K562 (cell line): ENCODE results near the gene GPX7. TPM values are rescaled to one million over a fixed set of nuclear protein-coding genes. Genes with fewer than 3 reads are reported as not detected.

Experiments used
- ATAC-seq: fragments of 200-7000 bp; cut with Tn5 transposase; 3 replicates; pipeline ENCODE4 v1.9.1; 2020; ENCODE audit warnings: moderate library complexity
- BruUV-seq: library from RNA; stranded (reverse); fragments of 400-500 nt; replicated peaks from 2 replicates; lab custom pipeline; 2021; lab: Mats Ljungman, UMichigan
- CTCF ChIA-PET: fragments of 300-600 bp; formaldehyde crosslinking; extraction: SDS; loops from one replicate; lab custom pipeline; 2021; ENCODE audit warnings: low intra/inter-chr PET ratio; lab: Yijun Ruan, JAX
- POLR2A ChIA-PET: fragments of 300-600, 350-650 bp; sonication (Branson Sonifier 250); formaldehyde crosslinking; extraction: SDS; loops from one replicate; lab custom pipeline; 2021; ENCODE audit warnings: antibody characterized with exemption, inconsistent platforms; lab: Yijun Ruan, JAX
- DNase-seq, 4 experiments: peaks; one replicate each; pipeline versions ENCODE4 v3.0.0 to v3.0.0-alpha.2; 2011 to 2018; ENCODE audit warnings: low spot score in 3 of 4, mixed read lengths in 3 of 4; ENCODE audit errors: extremely low read depth in 1 of 4
- FAIRE-seq: peaks from 2 replicates; lab custom pipeline; 2011; peaks lifted over from hg19 to GRCh38; lab: Jason Lieb, UNC
- H2AFZ ChIP-seq: 2 replicates; pipeline ENCODE4 v1.6.0; 2011; ENCODE audit warnings: low read depth, low read length, control low read depth, inconsistent platforms
- H3K27ac ChIP-seq: fragments of 200-600 bp; 3 replicates; pipeline ENCODE4 v1.8.0; 2011; ENCODE audit warnings: low read depth, mild to moderate bottlenecking, control low read depth, inconsistent platforms, low read length, moderate library complexity, mixed read lengths; ENCODE audit errors: extremely low read depth
- H3K27me3 ChIP-seq, 2 experiments: fragments of 300-600 bp in 1 of 2; 2 replicates in 1 of 2; 3 replicates in 1 of 2; pipeline versions ENCODE4 v1.6.0 to v1.8.0; 2011; ENCODE audit warnings: inconsistent platforms in 2 of 2, low read length in 2 of 2, mild to moderate bottlenecking in 1 of 2, mixed read lengths in 1 of 2, moderate library complexity in 1 of 2; ENCODE audit not compliant: control insufficient read depth in 2 of 2, insufficient read depth in 2 of 2
- H3K36me3 ChIP-seq: fragments of 300-600 bp; 3 replicates; pipeline ENCODE4 v1.8.0; 2011; ENCODE audit warnings: mild to moderate bottlenecking, low read length, inconsistent platforms; ENCODE audit not compliant: control insufficient read depth, insufficient read depth
- H3K4me1 ChIP-seq, 2 experiments: fragments of 200-600 bp in 1 of 2; replicated peaks in 1 of 2; 2 replicates in 1 of 2; 3 replicates in 1 of 2; pipeline versions ENCODE4 v1.5.1 to v1.8.0; 2011; ENCODE audit warnings: inconsistent platforms in 2 of 2, low read length in 2 of 2, mild to moderate bottlenecking in 1 of 2, mixed read lengths in 1 of 2, moderate library complexity in 1 of 2; ENCODE audit not compliant: control insufficient read depth in 2 of 2, insufficient read depth in 2 of 2
- H3K4me2 ChIP-seq: 2 replicates; pipeline ENCODE4 v1.6.1; 2011; ENCODE audit warnings: low read length, control low read depth, inconsistent platforms, mixed read lengths; ENCODE audit not compliant: insufficient read depth
- H3K4me3 ChIP-seq: fragments of 200-600 bp; sonication (generic), shearing (Covaris generic); 2 replicates; pipeline ENCODE4 v1.5.1; 2016; ENCODE audit warnings: control low read depth, inconsistent platforms
- H3K79me2 ChIP-seq: fragments of 200-600 bp; 3 replicates; pipeline ENCODE4 v1.8.0; 2011; ENCODE audit warnings: low read length, inconsistent platforms; ENCODE audit not compliant: control insufficient read depth, insufficient read depth
- H3K9ac ChIP-seq, 2 experiments: 2 replicates each; pipeline versions ENCODE4 v1.6.0 to v1.6.1; 2011; ENCODE audit warnings: low read depth in 2 of 2, low read length in 2 of 2, control low read depth in 1 of 2, inconsistent platforms in 1 of 2, mild to moderate bottlenecking in 1 of 2, mixed read lengths in 1 of 2; ENCODE audit not compliant: insufficient read depth in 1 of 2
- H3K9me1 ChIP-seq: one replicate; pipeline ENCODE4 v1.6.0; 2011; ENCODE audit warnings: inconsistent platforms, mild to moderate bottlenecking, low read length, moderate library complexity; ENCODE audit not compliant: control insufficient read depth, insufficient read depth
- H3K9me3 ChIP-seq: replicated peaks from 2 replicates; pipeline ENCODE4 v1.5.1; 2011; ENCODE audit warnings: low read depth, low read length, inconsistent platforms; ENCODE audit not compliant: control insufficient read depth, insufficient read depth
- H4K20me1 ChIP-seq: replicated peaks from 2 replicates; pipeline ENCODE4 v1.6.1; 2011; ENCODE audit warnings: low read length, inconsistent platforms, mixed read lengths; ENCODE audit not compliant: control insufficient read depth, insufficient read depth
- ARNT ChIP-seq, 2 experiments: fragments of 450-650 bp; IDR thresholded peaks; 2 replicates each; pipeline ENCODE4 v1.6.1; 2016; ENCODE audit warnings: mild to moderate bottlenecking in 1 of 2
- BRD9 ChIP-seq: fragments of 450-650 bp; IDR thresholded peaks from 2 replicates; pipeline ENCODE4 v1.6.1; 2018; ENCODE audit warnings: low read depth; ENCODE audit not compliant: partially characterized antibody
- C11orf30 ChIP-seq: fragments of 450-650 bp; IDR thresholded peaks from 2 replicates; pipeline ENCODE4 v1.6.1; 2016; ENCODE audit warnings: low read depth, mild to moderate bottlenecking
- CBX5 ChIP-seq: IDR thresholded peaks from 2 replicates; pipeline ENCODE4 v1.6.1; 2014; ENCODE audit warnings: low read depth, borderline replicate concordance
- DNMT1 ChIP-seq: fragments of 450-650 bp; IDR thresholded peaks from 2 replicates; pipeline ENCODE4 v1.6.1; 2016; ENCODE audit warnings: antibody characterized with exemption, mild to moderate bottlenecking
- ETS1 ChIP-seq: conservative IDR thresholded peaks from 2 replicates; pipeline ENCODE4 v1.6.1; 2011; ENCODE audit warnings: low read depth, mild to moderate bottlenecking, low read length; ENCODE audit not compliant: control insufficient read depth
- GABPB1 ChIP-seq: sonication (generic); formaldehyde crosslinking; IDR thresholded peaks from 2 replicates; pipeline ENCODE4 v1.8.0; 2022; ENCODE audit warnings: mild to moderate bottlenecking, missing genetic modification reagents
- GATA2 ChIP-seq: sonication (generic); formaldehyde crosslinking; IDR thresholded peaks from 2 replicates; pipeline ENCODE4 v1.4.0; 2020; ENCODE audit warnings: mild to moderate bottlenecking, missing genetic modification reagents
- JUND ChIP-seq, 2 experiments: IDR thresholded peaks; 2 replicates in 1 of 2; 3 replicates in 1 of 2; pipeline ENCODE4 v1.6.1; 2011; ENCODE audit warnings: borderline replicate concordance in 2 of 2, low read depth in 2 of 2, low read length in 2 of 2, improper control_type of control experiment in 1 of 2, missing biosample characterization in 1 of 2, missing genetic modification characterization in 1 of 2, missing genetic modification reagents in 1 of 2
- MAFG ChIP-seq: fragments of 450-650 bp; conservative IDR thresholded peaks from 2 replicates; pipeline ENCODE4 v1.6.1; 2016; ENCODE audit warnings: missing genetic modification characterization, missing compliant biosample characterization
- MAFK ChIP-seq: IDR thresholded peaks from 2 replicates; pipeline ENCODE4 v1.6.1; 2011; ENCODE audit warnings: low read length, improper control_type of control experiment
- MXI1 ChIP-seq: IDR thresholded peaks from 2 replicates; pipeline ENCODE4 v1.6.1; 2011; ENCODE audit warnings: low read depth, mild to moderate bottlenecking, improper control_type of control experiment, low read length
- NFYB ChIP-seq: IDR thresholded peaks from 2 replicates; pipeline ENCODE4 v1.6.1; 2011; ENCODE audit warnings: mild to moderate bottlenecking, moderate library complexity; ENCODE audit not compliant: insufficient read length; ENCODE audit errors: extremely low read depth
- SMARCA5 ChIP-seq: fragments of 450-650 bp; IDR thresholded peaks from 2 replicates; pipeline ENCODE4 v1.6.1; 2016
- SMC3 ChIP-seq: conservative IDR thresholded peaks from 2 replicates; pipeline ENCODE4 v1.6.1; 2011; ENCODE audit warnings: low read depth, low read length, improper control_type of control experiment; ENCODE audit not compliant: insufficient read depth
- SP1 ChIP-seq: sonication (generic); formaldehyde crosslinking; IDR thresholded peaks from 2 replicates; pipeline ENCODE4 v1.8.1; 2022; ENCODE audit warnings: mild to moderate bottlenecking, missing genetic modification reagents
- YY1 ChIP-seq, 3 experiments: IDR thresholded peaks; 2 replicates each; pipeline ENCODE4 v1.6.1; 2011; ENCODE audit warnings: low read length in 2 of 3, mild to moderate bottlenecking in 2 of 3, moderate library complexity in 2 of 3, borderline replicate concordance in 1 of 3, control low read depth in 1 of 3, low read depth in 1 of 3; ENCODE audit not compliant: insufficient read depth in 3 of 3, insufficient replicate concordance in 2 of 3, control insufficient read depth in 1 of 3, insufficient read length in 1 of 3; ENCODE audit errors: extremely low read depth in 1 of 3
- ZNF316 ChIP-seq: fragments of 450-650 bp; IDR thresholded peaks from 2 replicates; pipeline ENCODE4 v1.6.1; 2016
- ZNF431 ChIP-seq: sonication (generic); formaldehyde crosslinking; IDR thresholded peaks from 2 replicates; pipeline ENCODE4 v1.8.0; 2022; ENCODE audit warnings: mild to moderate bottlenecking, missing genetic modification reagents
- WGBS: fragments of 100-300 bp; shearing (Covaris generic); methylation state at CpG from one replicate; pipeline ENCODE4 v1.1.6; 2016; ENCODE audit warnings: low coverage, mixed read lengths; ENCODE audit not compliant: insufficient coverage; ENCODE audit errors: missing lambda C conversion rate; 5-methylcytosine and 5-hydroxymethylcytosine counted together
- in situ Hi-C: fragments of 300-500 bp; cut with MboI; formaldehyde crosslinking; loops from 4 replicates; pipeline ENCODE4 v1.15.0; 2018; ENCODE audit warnings: inconsistent platforms, mixed read lengths
- intact Hi-C: fragments of 100-400 bp; cut with micrococcal nuclease; formaldehyde crosslinking; loops from 2 replicates; pipeline ENCODE4 v1.14.2; 2022
- polyA plus RNA-seq, 8 experiments: library from polyadenylated mRNA; depleted of rRNA in 4 of 8; stranded (reverse) in 5 of 8; unstranded in 3 of 8; fragments of >200 nt; fragmentation: Nextera tagmentation in 2 of 8; fragmentation: Illumina TruSeq in 1 of 8; extraction: Ambion mirVana in 2 of 8; extraction: Trizol in 1 of 8; gene quantifications; 2 replicates each; pipeline versions ENCODE4 v1.2.1 to v1.2.3, GENCODE V29; 2011 to 2014; ENCODE audit warnings: inconsistent platforms in 1 of 8, missing spikeins in 1 of 8
- total RNA-seq, 7 experiments: library from RNA; depleted of rRNA in 6 of 7; stranded (reverse); fragments of >200 nt in 6 of 7; fragmentation: Illumina TruSeq in 2 of 7; extraction: Trizol in 2 of 7; gene quantifications; 2 replicates each; pipeline versions ENCODE4 v1.2.1 to v1.2.3, GENCODE V29; 2011 to 2021; ENCODE audit warnings: low replicate concordance in 1 of 7
- TF ChIP-seq, protein P1 (sequence below): fragments of 250-450 bp; sonication (Bioruptor Pico); IDR thresholded peaks from 2 replicates; pipeline ENCODE4 v1.5.0; 2021; ENCODE audit warnings: mild to moderate bottlenecking, borderline replicate concordance

Gene GPX7
- total and polyA plus RNA-seq, 9 of the 15 experiments (the other 6 are each of a cell fraction or from before 2014, with no cell fraction given): 0.08 TPM; not detected in 8

DNA sequence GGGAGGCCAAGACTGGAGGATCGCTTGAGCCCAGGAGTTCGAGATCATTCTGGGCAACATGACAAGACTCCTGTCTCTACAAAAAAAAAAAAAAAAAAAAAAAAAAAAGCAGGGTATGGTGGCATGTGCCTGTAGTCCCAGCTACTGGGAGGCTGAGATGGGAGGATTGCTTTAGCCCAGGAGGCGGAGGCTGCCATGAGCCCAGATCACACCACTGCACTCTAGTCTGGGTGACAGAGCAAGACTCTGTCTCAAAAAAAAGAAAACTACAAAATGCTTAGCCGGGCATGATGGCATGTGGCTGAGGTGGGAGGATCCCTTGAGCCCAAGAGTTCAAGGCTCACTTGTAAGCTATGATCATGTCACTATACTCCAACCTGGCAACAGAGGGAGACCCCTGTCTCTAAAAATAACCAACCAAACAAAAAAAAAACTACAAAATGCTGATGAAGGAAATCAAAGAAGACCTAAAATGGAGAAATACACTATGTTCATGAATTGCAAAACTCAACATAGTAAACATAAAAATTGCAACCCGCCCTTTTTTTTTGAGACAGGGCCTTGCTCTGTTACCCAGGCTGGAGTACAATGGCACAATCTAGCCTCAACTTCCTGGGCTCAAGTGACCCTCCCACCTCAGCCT is 51.2 kb downstream of the GPX7 start:
- Histone ChIP-seq H3K9me1 (no peaks in the 10 kb centered on the region), H3K36me3 (no peaks in the 10 kb centered on the region), H3K4me2 (no peak overlapping the region), H3K9me3 (no peaks in the 10 kb centered on the region), H4K20me1 (no peaks in the 10 kb centered on the region), H3K27ac (no peak overlapping the region), H3K79me2 (no peaks in the 10 kb centered on the region), H3K27me3 (no peaks in the 10 kb centered on the region), H3K9ac (no peak overlapping the region), H2AFZ (no peak overlapping the region), H3K4me1 (no peaks in the 10 kb centered on the region), H3K4me3 (no peak overlapping the region)
- in situ Hi-C loops: no loop called here
- WGBS: 66% methylated on average over 5 of the region's 5 CpGs
- DNase-seq (no peak), ATAC-seq (no peak), FAIRE-seq (no peak)
- intact Hi-C loops: no loop called here
- POLR2A ChIA-PET: interaction anchor here (0.7 to 2.0 kb wide), 3 partner anchors 10 to 18 kb away, joined by 3 to 5 read pairs (median 3); no protein-coding TSS in a partner anchor
- no TSS peak for BruUV-seq
- CTCF ChIA-PET: no interaction called here
- TF ChIP-seq SP1 (CRISPR knock-in tag) (no peak), YY1 (IDR thresholded peaks at IDR 0.05; ENCODE audit: borderline replicate concordance in 1 of 3, control insufficient read depth in 1 of 3, extremely low read depth in 1 of 3, insufficient read depth in 3 of 3, insufficient read length in 1 of 3, insufficient replicate concordance in 2 of 3, low read depth in 1 of 3, low read length in 2 of 3) (no peak), JUND (IDR thresholded peaks at IDR 0.05; ENCODE audit: borderline replicate concordance, low read depth, low read length) (no peak), JUND (tag; IDR thresholded peaks at IDR 0.05; ENCODE audit: borderline replicate concordance, low read depth, low read length) (no peak), MAFG (0 out of 2 replicates have a peak, but pooled peaks have one; percentile 45), ZNF316 (peak; percentile 89), MXI1 (no peak), SMC3 (no peak), ETS1 (no peak), ZNF431 (CRISPR knock-in tag) (no peak), BRD9 (no peak), ARNT (IDR thresholded peaks at IDR 0.05) (no peak), SMARCA5 (0 out of 2 replicates have a peak, but pooled peaks have one; percentile 19), CBX5 (no peak), GABPB1 (CRISPR knock-in tag) (no peak), MAFK (no peak), DNMT1 (no peak), C11orf30 (peak; percentile 76), GATA2 (CRISPR knock-in tag) (no peak), NFYB (no peak)
- TF ChIP-seq, protein P1, sequence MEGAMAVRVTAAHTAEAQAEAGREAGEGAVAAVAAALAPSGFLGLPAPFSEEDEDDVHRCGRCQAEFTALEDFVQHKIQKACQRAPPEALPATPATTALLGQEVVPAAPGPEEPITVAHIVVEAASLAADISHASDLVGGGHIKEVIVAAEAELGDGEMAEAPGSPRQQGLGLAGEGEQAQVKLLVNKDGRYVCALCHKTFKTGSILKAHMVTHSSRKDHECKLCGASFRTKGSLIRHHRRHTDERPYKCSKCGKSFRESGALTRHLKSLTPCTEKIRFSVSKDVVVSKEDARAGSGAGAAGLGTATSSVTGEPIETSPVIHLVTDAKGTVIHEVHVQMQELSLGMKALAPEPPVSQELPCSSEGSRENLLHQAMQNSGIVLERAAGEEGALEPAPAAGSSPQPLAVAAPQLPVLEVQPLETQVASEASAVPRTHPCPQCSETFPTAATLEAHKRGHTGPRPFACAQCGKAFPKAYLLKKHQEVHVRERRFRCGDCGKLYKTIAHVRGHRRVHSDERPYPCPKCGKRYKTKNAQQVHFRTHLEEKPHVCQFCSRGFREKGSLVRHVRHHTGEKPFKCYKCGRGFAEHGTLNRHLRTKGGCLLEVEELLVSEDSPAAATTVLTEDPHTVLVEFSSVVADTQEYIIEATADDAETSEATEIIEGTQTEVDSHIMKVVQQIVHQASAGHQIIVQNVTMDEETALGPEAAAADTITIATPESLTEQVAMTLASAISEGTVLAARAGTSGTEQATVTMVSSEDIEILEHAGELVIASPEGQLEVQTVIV (CRISPR knock-in tag): no peak
